Osteoblast (primary cell): ENCODE data around the gene FOXRED2. TPM values are rescaled to one million over a fixed set of nuclear protein-coding genes. Genes with fewer than 3 reads are reported as not detected.

Source experiments
- DNase-seq: peaks from one replicate; pipeline ENCODE4 v3.0.0; 2011; ENCODE audit warnings: low spot score, mixed read lengths; ENCODE audit not compliant: insufficient read length; ENCODE audit errors: missing footprints
- H2AFZ ChIP-seq: 2 replicates; pipeline ENCODE4 v1.6.0; 2011; ENCODE audit warnings: mild to moderate bottlenecking, low read length
- H3K27ac ChIP-seq: 2 replicates; pipeline ENCODE4 v1.5.1; 2011; ENCODE audit warnings: mild to moderate bottlenecking, low read depth, low read length, moderate library complexity
- H3K27me3 ChIP-seq: 2 replicates; pipeline ENCODE4 v1.6.0; 2012; ENCODE audit warnings: mild to moderate bottlenecking, control low read depth, inconsistent platforms, low read length, moderate library complexity; ENCODE audit not compliant: insufficient read depth
- H3K36me3 ChIP-seq: 2 replicates; pipeline ENCODE4 v1.5.1; 2011; ENCODE audit warnings: mild to moderate bottlenecking, low read length, control low read depth, moderate library complexity; ENCODE audit not compliant: insufficient read depth
- H3K4me1 ChIP-seq: 2 replicates; pipeline ENCODE4 v1.5.1; 2011; ENCODE audit warnings: mild to moderate bottlenecking, low read length, control low read depth, moderate library complexity; ENCODE audit not compliant: insufficient read depth
- H3K4me2 ChIP-seq: 2 replicates; pipeline ENCODE4 v1.6.0; 2011; ENCODE audit warnings: mild to moderate bottlenecking, low read length; ENCODE audit not compliant: insufficient read depth
- H3K4me3 ChIP-seq: fragments of 200-600 bp; sonication (generic); 3 replicates; pipeline ENCODE4 v1.5.1; 2012; ENCODE audit warnings: mild to moderate bottlenecking, low read length, inconsistent platforms; ENCODE audit not compliant: insufficient read depth
- H3K79me2 ChIP-seq: 2 replicates; pipeline ENCODE4 v1.6.0; 2012; ENCODE audit warnings: mild to moderate bottlenecking, low read length, control low read depth, inconsistent platforms; ENCODE audit not compliant: insufficient read depth
- H3K9me3 ChIP-seq: 2 replicates; pipeline ENCODE4 v1.5.1; 2011; ENCODE audit warnings: low read depth, low read length, control low read depth
- H4K20me1 ChIP-seq: 2 replicates; pipeline ENCODE4 v1.6.0; 2012; ENCODE audit warnings: mild to moderate bottlenecking, low read length, control low read depth; ENCODE audit not compliant: insufficient read depth
- total RNA-seq: library from RNA; depleted of rRNA; stranded (reverse); fragments of >200 nt; gene quantifications from 2 replicates; pipeline ENCODE4 v1.2.3, GENCODE V29; 2012
- TF ChIP-seq, protein P1 (sequence below): IDR thresholded peaks from 2 replicates; pipeline ENCODE4 v1.5.1; 2011; ENCODE audit warnings: mild to moderate bottlenecking, low read depth, low read length, moderate library complexity; ENCODE audit errors: extremely low read depth

FOXRED2 gene
- total RNA-seq, result 15.9 and 16.3 TPM in 2 replicates

DNA sequence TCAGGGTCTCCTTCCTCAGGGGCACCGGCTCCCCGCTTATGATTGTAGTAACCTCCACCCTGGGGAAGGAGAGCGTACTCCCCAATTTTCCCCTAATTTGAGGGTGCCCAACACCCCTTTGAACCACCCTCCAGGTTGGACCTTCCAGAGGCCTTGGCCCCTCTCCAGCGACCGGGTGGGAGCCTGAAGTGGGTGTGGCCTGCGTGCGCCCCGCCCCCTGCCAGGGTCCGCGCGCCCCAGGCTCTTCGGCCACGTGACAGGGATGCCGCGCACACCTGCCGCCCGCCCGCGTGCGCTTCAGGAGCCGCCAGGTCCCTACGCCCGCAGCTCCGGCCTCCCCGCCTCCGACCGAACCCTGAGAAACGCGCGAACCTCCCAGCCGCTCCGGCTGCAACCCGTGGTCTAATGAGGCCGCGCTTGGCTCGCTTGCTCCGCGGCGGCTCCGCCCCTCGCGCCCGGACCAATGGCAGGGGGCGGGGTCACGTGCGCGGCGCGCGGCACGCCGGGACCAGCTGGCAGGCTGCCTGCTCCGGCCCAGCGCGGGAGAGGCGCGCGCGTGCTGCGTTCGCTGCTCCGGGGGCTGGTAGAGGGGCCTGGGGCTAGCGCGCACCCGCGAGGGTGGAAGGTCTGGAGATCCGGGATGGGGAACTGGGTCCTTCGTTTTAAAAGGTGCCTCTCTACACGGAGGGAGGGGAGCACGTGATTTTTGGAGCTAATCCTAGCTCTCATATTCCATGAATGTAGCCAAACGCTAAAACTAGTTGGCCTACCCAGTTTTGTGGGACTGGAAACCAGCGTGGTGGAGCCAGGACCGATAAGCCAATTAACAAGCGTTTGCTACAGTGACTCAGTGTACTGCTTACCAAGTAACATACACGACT lies at the start of gene FOXRED2:
FOXRED2 (minus strand) TSS at position 404 of the 881 bp plus-strand sequence. CDS start 618 bp downstream, outside the sequence.
- Histone ChIP-seq H3K79me2 (peaks cover 3% of the 10 kb centered on the region), H3K9me3 (no peaks in the 10 kb centered on the region), H3K4me1 (peaks cover 6% of the 10 kb centered on the region), H2AFZ (peak within 1 kb of the TSS; percentile 79), H3K27me3 (no peaks in the 10 kb centered on the region), H3K27ac (peak within 1 kb of the TSS; percentile 33), H4K20me1 (peaks cover 9% of the 10 kb centered on the region), H3K36me3 (peaks cover 20% of the 10 kb centered on the region), H3K4me2 (peak within 1 kb of the TSS; percentile 69), H3K4me3 (peak within 1 kb of the TSS; percentile 79)
- peak; percentile 100 for DNase-seq
- TF ChIP-seq, protein P1, sequence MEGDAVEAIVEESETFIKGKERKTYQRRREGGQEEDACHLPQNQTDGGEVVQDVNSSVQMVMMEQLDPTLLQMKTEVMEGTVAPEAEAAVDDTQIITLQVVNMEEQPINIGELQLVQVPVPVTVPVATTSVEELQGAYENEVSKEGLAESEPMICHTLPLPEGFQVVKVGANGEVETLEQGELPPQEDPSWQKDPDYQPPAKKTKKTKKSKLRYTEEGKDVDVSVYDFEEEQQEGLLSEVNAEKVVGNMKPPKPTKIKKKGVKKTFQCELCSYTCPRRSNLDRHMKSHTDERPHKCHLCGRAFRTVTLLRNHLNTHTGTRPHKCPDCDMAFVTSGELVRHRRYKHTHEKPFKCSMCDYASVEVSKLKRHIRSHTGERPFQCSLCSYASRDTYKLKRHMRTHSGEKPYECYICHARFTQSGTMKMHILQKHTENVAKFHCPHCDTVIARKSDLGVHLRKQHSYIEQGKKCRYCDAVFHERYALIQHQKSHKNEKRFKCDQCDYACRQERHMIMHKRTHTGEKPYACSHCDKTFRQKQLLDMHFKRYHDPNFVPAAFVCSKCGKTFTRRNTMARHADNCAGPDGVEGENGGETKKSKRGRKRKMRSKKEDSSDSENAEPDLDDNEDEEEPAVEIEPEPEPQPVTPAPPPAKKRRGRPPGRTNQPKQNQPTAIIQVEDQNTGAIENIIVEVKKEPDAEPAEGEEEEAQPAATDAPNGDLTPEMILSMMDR, result no peak

DNA sequence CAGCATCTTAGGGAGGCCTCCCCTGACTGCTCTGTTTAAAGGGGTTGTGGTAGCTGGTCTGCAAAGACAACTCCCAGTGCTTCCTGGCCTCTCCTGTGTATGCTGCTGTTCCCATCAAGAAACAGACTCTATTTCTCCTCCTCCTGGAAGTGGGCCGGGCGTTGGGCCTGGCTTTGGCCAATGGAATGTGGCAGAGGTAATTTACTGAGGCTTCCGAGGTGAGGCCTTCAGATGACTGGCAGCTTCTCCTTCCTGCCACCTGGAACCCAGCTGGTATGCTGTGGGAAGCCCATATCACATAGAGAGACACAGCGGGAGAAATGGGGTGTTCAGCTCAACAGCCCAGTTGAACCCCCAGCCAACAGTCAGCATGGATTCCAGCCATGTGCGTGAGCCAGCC lies 47.3 kb upstream of the FOXRED2 start:
- TF ChIP-seq, protein P1, result no peak
- H3K36me3 ChIP-seq, result no peaks in the 10 kb centered on the region
- H4K20me1 ChIP-seq, result no peaks in the 10 kb centered on the region
- no peak overlapping the region for H3K4me2 ChIP-seq
- no peak overlapping the region for H2AFZ ChIP-seq
- H3K27me3 ChIP-seq, result peaks cover 30% of the 10 kb centered on the region
- no peak overlapping the region for H3K4me3 ChIP-seq
- no peak overlapping the region for H3K27ac ChIP-seq
- no peaks in the 10 kb centered on the region for H3K4me1 ChIP-seq
- H3K79me2 ChIP-seq, result no peaks in the 10 kb centered on the region
- no peak for DNase-seq
- no peaks in the 10 kb centered on the region for H3K9me3 ChIP-seq

DNA sequence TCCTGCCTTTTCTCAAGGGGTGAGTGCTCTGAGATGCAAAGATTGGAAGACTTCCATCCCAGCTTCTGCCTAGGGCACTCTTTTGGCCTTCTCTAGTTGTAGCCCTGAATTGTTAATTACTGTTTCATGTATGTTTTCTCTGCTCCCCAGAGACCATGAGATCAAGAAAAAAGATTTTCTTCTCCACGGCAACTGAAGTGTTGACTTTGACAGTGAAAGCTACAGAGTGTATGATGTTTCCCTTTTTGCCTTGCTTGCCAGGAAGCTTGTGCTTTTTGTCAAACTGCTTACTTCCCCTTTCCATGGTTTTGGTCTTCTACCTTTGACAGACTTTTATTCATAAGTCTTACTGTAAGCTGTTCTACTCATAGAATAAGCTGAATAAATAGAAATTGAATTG lies 45.4 kb upstream of the FOXRED2 start:
- H3K36me3 ChIP-seq, result no peaks in the 10 kb centered on the region
- H2AFZ ChIP-seq, result no peak overlapping the region
- no peak overlapping the region for H3K4me2 ChIP-seq
- no peaks in the 10 kb centered on the region for H4K20me1 ChIP-seq
- no peak overlapping the region for H3K27ac ChIP-seq
- H3K9me3 ChIP-seq, result no peaks in the 10 kb centered on the region
- no peaks in the 10 kb centered on the region for H3K79me2 ChIP-seq
- TF ChIP-seq, protein P1, result no peak
- no peak overlapping the region for H3K4me3 ChIP-seq
- H3K27me3 ChIP-seq, result peaks cover 30% of the 10 kb centered on the region
- peaks cover under 1% of the 10 kb centered on the region for H3K4me1 ChIP-seq
- DNase-seq, result peak; percentile 41
